Parathyroid adenoma (tissue), 2 donors: ENCODE data around the gene AQR.

ENCODE experiments used
- H2AFZ ChIP-seq: fragments of 300-600 bp; sonication (generic); one replicate; pipeline ENCODE4 v1.7.0; 2017; ENCODE audit warnings: antibody characterized with exemption, mild to moderate bottlenecking
- H3K27ac ChIP-seq: fragments of 300-600 bp; sonication (generic); one replicate; pipeline ENCODE4 v1.7.0; 2017
- H3K27me3 ChIP-seq: fragments of 300-600 bp; sonication (generic); one replicate; pipeline ENCODE4 v1.7.0; 2017; ENCODE audit warnings: low read length; ENCODE audit not compliant: control insufficient read depth, insufficient read depth
- H3K36me3 ChIP-seq: fragments of 300-600 bp; sonication (generic); one replicate; pipeline ENCODE4 v1.7.0; 2017; ENCODE audit warnings: low read length; ENCODE audit not compliant: control insufficient read depth, insufficient read depth
- H3K4me1 ChIP-seq: fragments of 300-600 bp; sonication (generic); one replicate; pipeline ENCODE4 v1.7.0; 2017; ENCODE audit warnings: control low read depth
- H3K4me2 ChIP-seq: fragments of 300-600 bp; sonication (generic); one replicate; pipeline ENCODE4 v1.7.0; 2017; ENCODE audit warnings: low read length
- H3K4me3 ChIP-seq: fragments of 300-600 bp; sonication (generic); one replicate; pipeline ENCODE4 v1.7.0; 2017; ENCODE audit warnings: low read depth, low read length
- H3K79me2 ChIP-seq: fragments of 300-600 bp; sonication (generic); one replicate; pipeline ENCODE4 v1.7.0; 2017; ENCODE audit warnings: control low read depth
- H3K9ac ChIP-seq: fragments of 300-600 bp; sonication (generic); one replicate; pipeline ENCODE4 v1.7.0; 2017; ENCODE audit warnings: mild to moderate bottlenecking
- H3K9me3 ChIP-seq: fragments of 300-600 bp; sonication (generic); one replicate; pipeline ENCODE4 v1.7.0; 2017; ENCODE audit warnings: low read length; ENCODE audit not compliant: control insufficient read depth
- TF ChIP-seq, protein P1 (sequence below): fragments of 300-600 bp; sonication (generic); IDR thresholded peaks from one replicate; pipeline ENCODE4 v1.7.0; 2017; ENCODE audit warnings: antibody characterized with exemption, mild to moderate bottlenecking
- donor health status: primary hyperparathyroidism.

The AQR gene

GRCh38 chr15:34841262-34841725 is 128.2 kb downstream of the AQR start:
- Histone ChIP-seq H3K27me3 (no peaks in the 10 kb centered on the region), H3K4me3 (no peak overlapping the region), H3K36me3 (no peaks in the 10 kb centered on the region)

GRCh38 chr15:34838282-34838681 is 131.3 kb downstream of the AQR start:
- Histone ChIP-seq H3K4me2 (no peak overlapping the region), H3K9me3 (no peaks in the 10 kb centered on the region)

More at GRCh38 chr15:34841262-34841725, 128.2 kb downstream of the AQR start:
- Histone ChIP-seq H2AFZ (no peak overlapping the region), H3K9ac (no peak overlapping the region), H3K4me2 (no peak overlapping the region), H3K9me3 (no peaks in the 10 kb centered on the region), H3K4me1 (no peaks in the 10 kb centered on the region), H3K27ac (no peak overlapping the region), H3K79me2 (no peaks in the 10 kb centered on the region)
- TF ChIP-seq, protein P1, sequence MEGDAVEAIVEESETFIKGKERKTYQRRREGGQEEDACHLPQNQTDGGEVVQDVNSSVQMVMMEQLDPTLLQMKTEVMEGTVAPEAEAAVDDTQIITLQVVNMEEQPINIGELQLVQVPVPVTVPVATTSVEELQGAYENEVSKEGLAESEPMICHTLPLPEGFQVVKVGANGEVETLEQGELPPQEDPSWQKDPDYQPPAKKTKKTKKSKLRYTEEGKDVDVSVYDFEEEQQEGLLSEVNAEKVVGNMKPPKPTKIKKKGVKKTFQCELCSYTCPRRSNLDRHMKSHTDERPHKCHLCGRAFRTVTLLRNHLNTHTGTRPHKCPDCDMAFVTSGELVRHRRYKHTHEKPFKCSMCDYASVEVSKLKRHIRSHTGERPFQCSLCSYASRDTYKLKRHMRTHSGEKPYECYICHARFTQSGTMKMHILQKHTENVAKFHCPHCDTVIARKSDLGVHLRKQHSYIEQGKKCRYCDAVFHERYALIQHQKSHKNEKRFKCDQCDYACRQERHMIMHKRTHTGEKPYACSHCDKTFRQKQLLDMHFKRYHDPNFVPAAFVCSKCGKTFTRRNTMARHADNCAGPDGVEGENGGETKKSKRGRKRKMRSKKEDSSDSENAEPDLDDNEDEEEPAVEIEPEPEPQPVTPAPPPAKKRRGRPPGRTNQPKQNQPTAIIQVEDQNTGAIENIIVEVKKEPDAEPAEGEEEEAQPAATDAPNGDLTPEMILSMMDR: no peak

GRCh38 chr15:34837246-34838016 is 132.1 kb downstream of the AQR start:
- no peak overlapping the region for H3K9ac ChIP-seq
- no peaks in the 10 kb centered on the region for H3K27me3 ChIP-seq
- no peaks in the 10 kb centered on the region for H3K4me1 ChIP-seq
- no peak overlapping the region for H3K27ac ChIP-seq
- no peak overlapping the region for H3K4me2 ChIP-seq
- no peaks in the 10 kb centered on the region for H3K9me3 ChIP-seq
- no peaks in the 10 kb centered on the region for H3K79me2 ChIP-seq
- no peak overlapping the region for H3K4me3 ChIP-seq
- H2AFZ ChIP-seq: no peak overlapping the region
- no peaks in the 10 kb centered on the region for H3K36me3 ChIP-seq
- TF ChIP-seq, protein P1: no peak

More at GRCh38 chr15:34838282-34838681, 131.3 kb downstream of the AQR start:
- TF ChIP-seq, protein P1: no peak
- no peak overlapping the region for H3K9ac ChIP-seq
- H3K4me3 ChIP-seq: no peak overlapping the region
- H3K79me2 ChIP-seq: no peaks in the 10 kb centered on the region
- no peak overlapping the region for H2AFZ ChIP-seq
- no peaks in the 10 kb centered on the region for H3K4me1 ChIP-seq
- no peak overlapping the region for H3K27ac ChIP-seq
- H3K27me3 ChIP-seq: no peaks in the 10 kb centered on the region
- no peaks in the 10 kb centered on the region for H3K36me3 ChIP-seq

DNA sequence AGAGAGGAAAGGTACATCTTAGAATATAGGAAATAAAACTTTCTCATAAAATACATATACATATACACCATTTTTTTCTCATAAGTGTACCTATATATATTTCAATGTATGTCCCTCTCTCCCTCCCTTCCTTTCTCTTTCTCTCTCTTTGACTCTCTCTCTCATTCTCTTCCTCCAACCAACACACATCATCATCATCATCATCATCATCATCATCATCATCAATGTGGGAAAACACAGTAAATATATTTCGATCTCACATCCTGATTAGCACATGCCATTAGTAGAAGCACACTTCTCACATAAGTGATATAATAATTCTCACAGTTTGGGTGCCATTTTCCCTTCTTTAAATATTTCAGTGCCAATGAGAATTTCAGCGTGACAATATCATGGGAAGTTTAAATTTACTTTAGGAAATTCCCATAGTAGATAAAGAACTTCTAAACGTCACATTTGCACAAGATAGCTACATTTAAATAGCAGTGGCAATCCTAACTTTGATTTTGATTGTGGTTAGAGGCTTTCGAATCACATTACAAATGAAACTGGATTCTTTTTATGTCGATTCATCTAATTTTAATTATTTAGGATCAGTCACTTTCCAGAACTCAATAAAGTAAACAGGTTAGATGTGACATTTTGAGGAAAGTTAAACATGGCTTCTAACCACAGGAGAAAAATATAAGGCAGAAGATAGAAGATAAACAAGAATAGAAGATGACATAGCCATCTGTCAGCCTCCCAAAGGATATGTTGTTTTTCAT is 141.2 kb downstream of the AQR start:
- H2AFZ ChIP-seq: no peak overlapping the region
- no peaks in the 10 kb centered on the region for H3K79me2 ChIP-seq
- H3K4me2 ChIP-seq: no peak overlapping the region
- no peaks in the 10 kb centered on the region for H3K36me3 ChIP-seq
- no peaks in the 10 kb centered on the region for H3K9me3 ChIP-seq
- no peak overlapping the region for H3K27ac ChIP-seq
- H3K27me3 ChIP-seq: no peaks in the 10 kb centered on the region
- H3K4me1 ChIP-seq: no peaks in the 10 kb centered on the region
- H3K4me3 ChIP-seq: no peak overlapping the region
- H3K9ac ChIP-seq: no peak overlapping the region
- TF ChIP-seq, protein P1: no peak
